HG03139 (cell line): ENCODE results near the gene MMP11.

Experiments
- ATAC-seq: cut with Tn5 transposase; IDR thresholded peaks from one replicate; pipeline ENCODE4 v1.9.1; 2021; ENCODE audit not compliant: unreplicated experiment

Gene MMP11

GRCh38 chr22:23760056-23760455 is 12.6 kb upstream of the MMP11 start:
- no peak for ATAC-seq

- no peak for ATAC-seq
Observed at GRCh38 chr22:23762842-23763578, 9.6 kb upstream of the MMP11 start, which contains the start of gene C22orf15. C22orf15 (plus strand) TSS chr22:23762990; CDS start chr22:23763307, 317 bp downstream.

GRCh38 chr22:23763579-23763945 is 9.1 kb upstream of the MMP11 start:
- ATAC-seq: no peak

- ATAC-seq: no peak
Observed at GRCh38 chr22:23763954-23764353, 8.7 kb upstream of the MMP11 start.

- no peak for ATAC-seq
Observed at GRCh38 chr22:23764899-23765881, 7.5 kb upstream of the MMP11 start.

GRCh38 chr22:23767303-23767672 is 5.4 kb upstream of the MMP11 start:
- no peak for ATAC-seq

GRCh38 chr22:23767673-23768548 is 4.7 kb upstream of the MMP11 start, which contains the start of gene CHCHD10:
CHCHD10 (minus strand) TSS chr22:23767972; CDS start chr22:23767874, 98 bp downstream.
- no peak for ATAC-seq

GRCh38 chr22:23769321-23769965 is 3.2 kb upstream of the MMP11 start:
- no peak for ATAC-seq

GRCh38 chr22:23772315-23772648 is 367 bp upstream of the MMP11 start:
- no peak for ATAC-seq

GRCh38 chr22:23773483-23774113 is 949 bp downstream of the MMP11 start:
- ATAC-seq: no peak

- ATAC-seq: no peak
Observed at GRCh38 chr22:23774114-23774921, 1.7 kb downstream of the MMP11 start.

GRCh38 chr22:23774922-23775436 is 2.3 kb downstream of the MMP11 start:
- ATAC-seq: no peak

GRCh38 chr22:23775779-23776375 is 3.2 kb downstream of the MMP11 start:
- ATAC-seq: no peak

- no peak for ATAC-seq
Observed at GRCh38 chr22:23777776-23778576, 5.3 kb downstream of the MMP11 start.

- ATAC-seq: no peak
Observed at GRCh38 chr22:23778577-23778900, 5.9 kb downstream of the MMP11 start.

- no peak for ATAC-seq
Observed at GRCh38 chr22:23779083-23779482, 6.4 kb downstream of the MMP11 start.

GRCh38 chr22:23779731-23780130 is 7.1 kb downstream of the MMP11 start:
- no peak for ATAC-seq
